SU-DHL-6 (cell line): ENCODE data around the gene SLX4.

Experiments used
- CTCF ChIP-seq: fragments of 200-600 bp; sonication (generic); IDR thresholded peaks from one replicate; pipeline ENCODE4 v1.5.1; 2017; ENCODE audit warnings: antibody characterized with exemption, mild to moderate bottlenecking, low read length, moderate library complexity; ENCODE audit not compliant: insufficient read depth, poor library complexity, severe bottlenecking
- EZH2phosphoT487 ChIP-seq: fragments of 200-600 bp; sonication (generic), shearing (Covaris generic); conservative IDR thresholded peaks from 2 replicates; pipeline ENCODE4 v1.6.1; 2018; ENCODE audit warnings: mild to moderate bottlenecking, antibody characterized with exemption, low read length, moderate library complexity, mixed read lengths

GRCh38 chr16:3583303-3584038 is 27.9 kb downstream of the SLX4 start:
- no peak for TF ChIP-seq CTCF
- no peak for TF ChIP-seq EZH2phosphoT487
